GM12878 (cell line): Measurements from ENCODE around the gene SV2A. TPM values are rescaled to one million over a fixed set of nuclear protein-coding genes. Genes with fewer than 3 reads are reported as not detected.

Source experiments
- ATF7 ChIP-seq: fragments of 450-650 bp; IDR thresholded peaks from 2 replicates; pipeline ENCODE4 v1.6.1; 2016; ENCODE audit warnings: low read depth, mild to moderate bottlenecking
- BACH1 ChIP-seq: fragments of 450-650 bp; IDR thresholded peaks from 2 replicates; pipeline ENCODE4 v1.6.1; 2017; ENCODE audit warnings: mild to moderate bottlenecking, borderline replicate concordance
- BMI1 ChIP-seq: fragments of 450-650 bp; IDR thresholded peaks from 2 replicates; pipeline ENCODE4 v1.6.1; 2016; ENCODE audit warnings: mild to moderate bottlenecking, moderate library complexity, borderline replicate concordance
- CHD4 ChIP-seq: fragments of 200-600 bp; sonication (generic); IDR thresholded peaks from 2 replicates; pipeline ENCODE4 v1.6.1; 2016; ENCODE audit warnings: mild to moderate bottlenecking
- EED ChIP-seq: sonication (generic); IDR thresholded peaks from 2 replicates; pipeline ENCODE4 v1.6.1; 2016; ENCODE audit warnings: antibody characterized with exemption, low read depth
- ETV6 ChIP-seq, 2 experiments: fragments of 450-650 bp in 1 of 2; IDR thresholded peaks in 1 of 2; conservative IDR thresholded peaks in 1 of 2; 2 replicates each; pipeline ENCODE4 v1.6.1; 2014; ENCODE audit warnings: antibody characterized with exemption in 1 of 2, borderline replicate concordance in 1 of 2, low read depth in 1 of 2, mild to moderate bottlenecking in 1 of 2, moderate library complexity in 1 of 2
- EZH2 ChIP-seq: IDR thresholded peaks from 2 replicates; pipeline ENCODE4 v1.6.1; 2012; ENCODE audit warnings: low read depth, mild to moderate bottlenecking, control low read depth, inconsistent platforms, low read length, borderline replicate concordance; ENCODE audit not compliant: control insufficient read depth
- GABPA ChIP-seq: IDR thresholded peaks from 2 replicates; pipeline ENCODE4 v1.6.1; 2014; ENCODE audit warnings: antibody characterized with exemption, low read depth, mild to moderate bottlenecking, inconsistent platforms
- HDAC2 ChIP-seq: fragments of 200-600 bp; sonication (generic); IDR thresholded peaks from 2 replicates; pipeline ENCODE4 v1.6.1; 2017
- IKZF1 ChIP-seq: fragments of 450-650 bp; conservative IDR thresholded peaks from 2 replicates; pipeline ENCODE4 v1.6.1; 2017; ENCODE audit warnings: antibody characterized with exemption, mild to moderate bottlenecking
- NFYB ChIP-seq: IDR thresholded peaks from 2 replicates; pipeline ENCODE4 v1.6.1; 2011; ENCODE audit warnings: low read depth, mild to moderate bottlenecking, low read length, improper control_type of control experiment, moderate library complexity; ENCODE audit not compliant: insufficient read depth
- NKRF ChIP-seq: fragments of 450-650 bp; conservative IDR thresholded peaks from 2 replicates; pipeline ENCODE4 v1.6.1; 2017; ENCODE audit warnings: mild to moderate bottlenecking, moderate library complexity
- POLR2A ChIP-seq: IDR thresholded peaks from 2 replicates; pipeline ENCODE4 v1.6.1; 2011; ENCODE audit warnings: low read depth, mild to moderate bottlenecking, low read length
- RCOR1 ChIP-seq: conservative IDR thresholded peaks from 2 replicates; pipeline ENCODE4 v1.6.1; 2012; ENCODE audit warnings: low read depth, low read length, improper control_type of control experiment
- RUNX3 ChIP-seq: IDR thresholded peaks from 2 replicates; pipeline ENCODE4 v1.6.1; 2012; ENCODE audit warnings: low read length, inconsistent platforms
- SMAD1 ChIP-seq: fragments of 450-650 bp; IDR thresholded peaks from 2 replicates; pipeline ENCODE4 v1.6.1; 2018; ENCODE audit warnings: mild to moderate bottlenecking, low read depth; ENCODE audit not compliant: partially characterized antibody
- SPI1 ChIP-seq: IDR thresholded peaks from 2 replicates; pipeline ENCODE4 v1.6.1; 2011; ENCODE audit warnings: low read depth, mild to moderate bottlenecking, low read length, moderate library complexity, borderline replicate concordance; ENCODE audit not compliant: insufficient read depth
- SUZ12 ChIP-seq: fragments of 200-600 bp; sonication (generic); IDR thresholded peaks from one replicate; pipeline ENCODE4 v1.6.1; 2018; ENCODE audit warnings: antibody characterized with exemption, mild to moderate bottlenecking; ENCODE audit not compliant: unreplicated experiment
- USF2 ChIP-seq: IDR thresholded peaks from 2 replicates; pipeline ENCODE4 v1.6.1; 2011; ENCODE audit warnings: low read depth, low read length, improper control_type of control experiment, borderline replicate concordance
- ZBED1 ChIP-seq: IDR thresholded peaks from 2 replicates; pipeline ENCODE4 v1.6.1; 2016; ENCODE audit warnings: borderline replicate concordance
- ZSCAN29 ChIP-seq: fragments of 450-650 bp; IDR thresholded peaks from 2 replicates; pipeline ENCODE4 v1.6.1; 2017; ENCODE audit warnings: mild to moderate bottlenecking, moderate library complexity
- ZZZ3 ChIP-seq: IDR thresholded peaks from 2 replicates; pipeline ENCODE4 v1.6.1; 2011; ENCODE audit warnings: low read depth; ENCODE audit not compliant: control insufficient read depth, insufficient read length
- polyA plus RNA-seq, 11 experiments: library from polyadenylated mRNA; depleted of rRNA in 4 of 11; unstranded in 6 of 11; stranded (reverse) in 5 of 11; fragments of >200 nt; fragmentation: Nextera tagmentation in 4 of 11; fragmentation: Illumina TruSeq in 1 of 11; extraction: Ambion mirVana in 4 of 11; extraction: Trizol in 1 of 11; gene quantifications; 1 replicate in 1 of 11; 2 replicates in 10 of 11; pipeline versions ENCODE4 v1.2.1 to v1.2.3, GENCODE V29; 2011 to 2016; ENCODE audit warnings: inconsistent platforms in 2 of 11, missing spikeins in 2 of 11, low read depth in 1 of 11
- total RNA-seq, 4 experiments: library from RNA; depleted of rRNA in 3 of 4; stranded (reverse); fragments of >200 nt in 3 of 4; fragmentation: Illumina TruSeq in 1 of 4; extraction: Trizol in 1 of 4; gene quantifications; 2 replicates each; pipeline versions ENCODE4 v1.2.1 to v1.2.3, GENCODE V29; 2013 to 2021
- TF ChIP-seq, protein P1 (sequence below): IDR thresholded peaks from 2 replicates; pipeline ENCODE4 v1.6.1; 2012; ENCODE audit warnings: low read depth, low read length, improper control_type of control experiment
- TF ChIP-seq, protein P2 (sequence below): fragments of 450-650 bp; IDR thresholded peaks from 2 replicates; pipeline ENCODE4 v1.6.1; 2018; ENCODE audit warnings: borderline replicate concordance, mild to moderate bottlenecking; ENCODE audit not compliant: partially characterized antibody

SV2A gene
- total and polyA plus RNA-seq, 10 of the 15 experiments (the other 5 are each of a cell fraction or from before 2014, with no cell fraction given): 0.39 to 11.6 (median 5.4) TPM

GRCh38 chr1:149888247-149888998, 29.2 kb downstream of the SV2A start (continued):
- TF ChIP-seq ETV6 (conservative IDR thresholded peaks at IDR 0.05 in 1 of 2, IDR thresholded peaks at IDR 0.05 in 1 of 2; ENCODE audit: borderline replicate concordance in 1 of 2, low read depth in 1 of 2): no peak; a peak in 1 of 4 replicates
- TF ChIP-seq SMAD1: no peak
- no peak for TF ChIP-seq USF2
- TF ChIP-seq, protein P1, sequence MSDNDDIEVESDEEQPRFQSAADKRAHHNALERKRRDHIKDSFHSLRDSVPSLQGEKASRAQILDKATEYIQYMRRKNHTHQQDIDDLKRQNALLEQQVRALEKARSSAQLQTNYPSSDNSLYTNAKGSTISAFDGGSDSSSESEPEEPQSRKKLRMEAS: no peak; the same call in 1 of the 2 replicates
- peak; percentile 32; the same call in 1 of the 2 replicates for TF ChIP-seq ZBED1
- peak; percentile 60; the same call in 1 of the 2 replicates for TF ChIP-seq BACH1
- no peak for TF ChIP-seq BMI1
- TF ChIP-seq CHD4: no peak
- peak; percentile 63 for TF ChIP-seq POLR2A
- TF ChIP-seq SPI1: no peak
- TF ChIP-seq NKRF: peak; percentile 50
- TF ChIP-seq EZH2: no peak
- TF ChIP-seq HDAC2: no peak
- TF ChIP-seq RCOR1: 0 out of 2 replicates have a peak, but pooled peaks have one; percentile 33
- no peak for TF ChIP-seq SUZ12
- 0 out of 2 replicates have a peak, but pooled peaks have one; percentile 61 for TF ChIP-seq ATF7
- 0 out of 2 replicates have a peak, but pooled peaks have one; percentile 20 for TF ChIP-seq NFYB
- TF ChIP-seq ZSCAN29: peak; percentile 83
- TF ChIP-seq ZZZ3: no peak
- TF ChIP-seq EED: no peak; the same call in 1 of the 2 replicates
- peak; percentile 25 for TF ChIP-seq IKZF1
- TF ChIP-seq GABPA: peak; percentile 5; the same call in 1 of the 2 replicates
- TF ChIP-seq RUNX3: peak; percentile 61
- TF ChIP-seq, protein P2, sequence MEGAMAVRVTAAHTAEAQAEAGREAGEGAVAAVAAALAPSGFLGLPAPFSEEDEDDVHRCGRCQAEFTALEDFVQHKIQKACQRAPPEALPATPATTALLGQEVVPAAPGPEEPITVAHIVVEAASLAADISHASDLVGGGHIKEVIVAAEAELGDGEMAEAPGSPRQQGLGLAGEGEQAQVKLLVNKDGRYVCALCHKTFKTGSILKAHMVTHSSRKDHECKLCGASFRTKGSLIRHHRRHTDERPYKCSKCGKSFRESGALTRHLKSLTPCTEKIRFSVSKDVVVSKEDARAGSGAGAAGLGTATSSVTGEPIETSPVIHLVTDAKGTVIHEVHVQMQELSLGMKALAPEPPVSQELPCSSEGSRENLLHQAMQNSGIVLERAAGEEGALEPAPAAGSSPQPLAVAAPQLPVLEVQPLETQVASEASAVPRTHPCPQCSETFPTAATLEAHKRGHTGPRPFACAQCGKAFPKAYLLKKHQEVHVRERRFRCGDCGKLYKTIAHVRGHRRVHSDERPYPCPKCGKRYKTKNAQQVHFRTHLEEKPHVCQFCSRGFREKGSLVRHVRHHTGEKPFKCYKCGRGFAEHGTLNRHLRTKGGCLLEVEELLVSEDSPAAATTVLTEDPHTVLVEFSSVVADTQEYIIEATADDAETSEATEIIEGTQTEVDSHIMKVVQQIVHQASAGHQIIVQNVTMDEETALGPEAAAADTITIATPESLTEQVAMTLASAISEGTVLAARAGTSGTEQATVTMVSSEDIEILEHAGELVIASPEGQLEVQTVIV: no peak
